Testis (tissue), 2 donors: ENCODE measurements around the gene DPEP1.

Source experiments
- CTCF ChIP-seq, 3 experiments: fragments of 450-650 bp in 2 of 3; fragments of 200-600 bp in 1 of 3; sonication (generic) in 1 of 3; IDR thresholded peaks; one replicate each; pipeline ENCODE4 v1.5.1; 2016 to 2019; ENCODE audit warnings: antibody characterized with exemption in 3 of 3, mild to moderate bottlenecking in 2 of 3, moderate library complexity in 1 of 3
- POLR2A ChIP-seq: fragments of 450-650 bp; IDR thresholded peaks from one replicate; pipeline ENCODE4 v1.6.1; 2017; ENCODE audit warnings: antibody characterized with exemption, mild to moderate bottlenecking, moderate library complexity

- TF ChIP-seq CTCF (IDR thresholded peaks at IDR 0.05) (no peak), POLR2A (no peak)
Observed at GRCh38 chr16:89581861-89582563, 31.4 kb upstream of the DPEP1 start.
